Central memory CD8-positive, alpha-beta T cell (primary cell): Measurements from ENCODE around the gene TMEM25.

Source experiments
- ATAC-seq: fragments of 150-1000 bp; cut with Tn5 transposase; replicated peaks from 2 replicates; pipeline ENCODE4 v1.10.0; 2022; ENCODE audit warnings: mild to moderate bottlenecking, moderate FRiP score, moderate number of reproducible peaks; ENCODE audit not compliant: poor library complexity, severe bottlenecking; ENCODE audit errors: extremely low read depth
- DNase-seq, 2 donors: peaks; one replicate each; pipeline ENCODE4 v3.0.0; 2021; ENCODE audit warnings: low spot score in 2 of 2
- H3K27ac Mint-ChIP-seq: one replicate; pipeline ENCODE4 v1.8.0; 2022; ENCODE audit warnings: low read depth, mild to moderate bottlenecking, moderate library complexity, mixed read lengths
- H3K27me3 Mint-ChIP-seq: one replicate; pipeline ENCODE4 v1.8.0; 2022; ENCODE audit warnings: mixed read lengths
- H3K36me3 Mint-ChIP-seq: one replicate; pipeline ENCODE4 v1.8.0; 2022; ENCODE audit warnings: mild to moderate bottlenecking, moderate library complexity, mixed read lengths; ENCODE audit not compliant: insufficient read depth
- H3K4me1 Mint-ChIP-seq: one replicate; pipeline ENCODE4 v1.8.0; 2022; ENCODE audit warnings: mixed read lengths
- H3K4me3 Mint-ChIP-seq: one replicate; pipeline ENCODE4 v1.8.0; 2022; ENCODE audit warnings: mild to moderate bottlenecking, moderate library complexity, mixed read lengths
- H3K9me3 Mint-ChIP-seq: one replicate; pipeline ENCODE4 v1.8.0; 2022; ENCODE audit warnings: mixed read lengths

Gene TMEM25

GRCh38 chr11:118522571-118523072, 8.4 kb upstream of the TMEM25 start:
- DNase-seq = no peak
- Mint-ChIP-seq H3K27ac (no peak overlapping the region), H3K9me3 (no peaks in the 10 kb centered on the region), H3K4me3 (no peak overlapping the region), H3K4me1 (peaks cover 14% of the 10 kb centered on the region), H3K27me3 (no peaks in the 10 kb centered on the region), H3K36me3 (peaks cover 49% of the 10 kb centered on the region)
- ATAC-seq = no peak

- peaks cover 46% of the 10 kb centered on the region for H3K36me3 Mint-ChIP-seq
- H3K4me1 Mint-ChIP-seq = peaks cover 23% of the 10 kb centered on the region
- DNase-seq (no peak), ATAC-seq (no peak)
- no peak overlapping the region for H3K4me3 Mint-ChIP-seq
- H3K9me3 Mint-ChIP-seq = no peaks in the 10 kb centered on the region
- H3K27ac Mint-ChIP-seq = peak overlapping the region; percentile 0
- H3K27me3 Mint-ChIP-seq = no peaks in the 10 kb centered on the region
Observed at GRCh38 chr11:118524356-118524755, 6.6 kb upstream of the TMEM25 start.

DNA sequence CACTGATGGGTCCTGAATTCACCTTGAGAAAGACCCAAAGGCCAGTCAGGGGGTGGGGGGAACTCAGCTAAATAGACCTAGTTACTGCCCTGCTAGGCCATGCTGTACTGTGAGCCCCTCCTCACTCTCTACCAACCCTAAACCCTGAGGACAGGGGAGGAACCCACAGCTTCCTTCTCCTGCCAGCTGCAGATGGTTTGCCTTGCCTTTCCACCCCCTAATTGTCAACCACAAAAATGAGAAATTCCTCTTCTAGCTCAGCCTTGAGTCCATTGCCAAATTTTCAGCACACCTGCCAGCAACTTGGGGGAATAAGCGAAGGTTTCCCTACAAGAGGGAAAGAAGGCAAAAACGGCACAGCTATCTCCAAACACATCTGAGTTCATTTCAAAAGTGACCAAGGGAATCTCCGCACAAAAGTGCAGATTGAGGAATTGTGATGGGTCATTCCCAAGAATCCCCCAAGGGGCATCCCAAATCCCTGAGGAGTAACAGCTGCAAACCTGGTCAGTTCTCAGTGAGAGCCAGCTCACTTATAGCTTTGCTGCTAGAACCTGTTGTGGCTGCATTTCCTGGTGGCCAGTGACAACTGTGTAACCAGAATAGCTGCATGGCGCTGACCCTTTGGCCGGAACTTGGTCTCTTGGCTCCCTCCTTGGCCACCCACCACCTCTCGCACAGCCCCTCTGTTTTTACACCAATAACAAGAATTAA, 6.1 kb upstream of the TMEM25 start:
- DNase-seq = no peak
- H3K27ac Mint-ChIP-seq = peak overlapping the region; percentile 0
- peaks cover 41% of the 10 kb centered on the region for H3K36me3 Mint-ChIP-seq
- ATAC-seq = no peak
- no peaks in the 10 kb centered on the region for H3K9me3 Mint-ChIP-seq
- H3K4me3 Mint-ChIP-seq = no peak overlapping the region
- peaks cover 27% of the 10 kb centered on the region for H3K4me1 Mint-ChIP-seq
- H3K27me3 Mint-ChIP-seq = no peaks in the 10 kb centered on the region

DNA sequence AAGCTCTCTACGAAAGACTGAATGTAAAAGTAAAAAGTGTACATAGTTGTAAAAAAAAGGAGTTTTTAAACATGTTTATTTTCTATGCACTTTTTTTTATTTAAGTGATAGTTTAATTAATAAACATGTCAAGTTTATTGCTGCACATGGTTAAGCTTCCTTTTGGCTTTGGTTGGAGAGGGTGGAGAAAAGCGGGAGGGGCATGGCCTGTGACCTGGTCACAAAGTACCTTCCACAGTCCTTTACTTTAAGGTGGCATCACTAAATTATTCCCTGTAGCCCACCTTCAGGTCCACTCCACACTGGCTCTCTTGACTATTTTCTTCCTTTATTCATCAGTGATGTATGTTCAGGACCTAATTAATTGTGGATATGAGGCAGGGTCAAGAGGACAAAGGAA, 4.3 kb upstream of the TMEM25 start:
- Mint-ChIP-seq H3K9me3 (no peaks in the 10 kb centered on the region), H3K36me3 (peaks cover 24% of the 10 kb centered on the region), H3K4me1 (peaks cover 36% of the 10 kb centered on the region), H3K27ac (peak overlapping the region; percentile 30), H3K27me3 (no peaks in the 10 kb centered on the region), H3K4me3 (no peak overlapping the region)
- ATAC-seq (no peak), DNase-seq (no peak)

DNA sequence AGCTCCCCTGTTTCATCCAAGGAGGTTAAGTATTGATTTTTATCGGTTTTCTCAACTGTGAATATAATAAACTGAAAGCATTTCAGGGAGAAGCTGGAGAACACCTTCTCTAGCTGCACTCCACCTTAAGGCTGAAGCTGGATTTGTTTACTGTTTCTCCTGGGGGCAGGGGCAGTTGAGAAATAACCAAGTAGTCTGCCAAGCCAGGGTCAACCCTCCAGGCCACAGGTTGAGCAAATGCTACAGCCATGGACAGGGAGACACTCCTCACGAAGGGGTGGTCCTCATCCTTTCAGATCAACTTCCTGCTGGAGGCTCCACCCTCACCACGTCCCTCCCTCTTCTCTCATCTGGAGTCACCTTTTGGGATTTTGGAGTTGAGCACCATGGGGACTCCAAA, 3.9 kb upstream of the TMEM25 start, which contains the start of gene TTC36:
Gene TTC36 (plus strand): TSS at position 366 of the 400 bp plus-strand sequence. CDS start 21 bp downstream, at position 387.
- Mint-ChIP-seq H3K27ac (peak within 1 kb of the TSS; percentile 30), H3K4me3 (no peak within 1 kb of the TSS), H3K4me1 (peaks cover 39% of the 10 kb centered on the region), H3K36me3 (peaks cover 20% of the 10 kb centered on the region), H3K27me3 (no peaks in the 10 kb centered on the region), H3K9me3 (no peaks in the 10 kb centered on the region)
- DNase-seq (no peak), ATAC-seq (no peak)

DNA sequence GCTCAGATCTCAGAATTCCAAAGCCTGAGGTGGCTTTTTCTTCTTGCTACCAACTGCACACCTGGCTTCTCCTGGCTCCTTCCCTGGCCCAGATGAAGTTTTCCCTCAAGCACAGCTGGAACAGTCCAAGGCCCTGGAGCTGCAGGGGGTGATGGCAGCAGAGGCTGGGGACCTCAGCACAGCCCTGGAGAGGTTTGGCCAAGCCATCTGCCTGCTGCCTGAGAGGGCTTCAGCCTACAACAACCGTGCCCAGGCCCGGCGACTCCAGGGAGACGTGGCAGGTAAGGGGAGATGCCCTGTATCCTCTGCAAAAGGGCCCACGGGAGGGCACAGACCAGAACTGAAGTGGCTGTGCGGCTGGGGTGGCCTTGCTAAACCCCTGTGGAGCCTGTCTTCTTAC, 2.5 kb upstream of the TMEM25 start:
- no peak for ATAC-seq
- no peak overlapping the region for H3K27ac Mint-ChIP-seq
- no peak for DNase-seq
- H3K36me3 Mint-ChIP-seq = peaks cover 12% of the 10 kb centered on the region
- H3K27me3 Mint-ChIP-seq = no peaks in the 10 kb centered on the region
- no peak overlapping the region for H3K4me3 Mint-ChIP-seq
- H3K4me1 Mint-ChIP-seq = peaks cover 39% of the 10 kb centered on the region
- no peaks in the 10 kb centered on the region for H3K9me3 Mint-ChIP-seq

DNA sequence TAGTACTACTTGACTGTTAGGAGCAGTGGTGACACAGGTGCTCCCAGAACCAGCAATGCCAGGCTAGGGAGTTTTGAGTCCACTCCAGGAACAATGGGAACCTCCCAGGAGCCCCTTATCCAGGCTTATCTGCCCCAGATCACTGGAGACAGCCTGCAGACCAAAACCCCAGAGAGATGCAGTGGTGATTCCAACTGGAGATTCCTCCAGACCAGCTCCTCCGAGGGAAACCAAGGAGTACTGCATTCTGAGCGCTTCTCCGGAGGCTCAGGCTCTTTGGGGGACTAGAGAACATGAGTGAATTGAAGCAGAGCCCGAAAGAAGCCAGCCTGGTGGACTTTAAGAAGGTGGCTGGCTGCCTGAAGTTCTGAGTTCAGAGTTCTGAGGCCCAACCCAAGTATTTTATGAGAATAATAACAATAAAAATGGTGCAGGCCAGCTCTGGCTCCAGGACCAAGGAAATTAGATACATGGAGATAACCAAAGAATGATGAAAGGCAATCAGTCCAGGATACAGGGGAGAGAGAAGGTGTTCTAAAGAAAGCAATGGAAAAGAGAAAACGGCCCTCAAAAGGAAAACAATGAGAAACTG, 1.3 kb upstream of the TMEM25 start:
- Mint-ChIP-seq H3K9me3 (no peaks in the 10 kb centered on the region), H3K27me3 (no peaks in the 10 kb centered on the region), H3K36me3 (peaks cover 7% of the 10 kb centered on the region), H3K4me3 (peak overlapping the region; percentile 89), H3K4me1 (peaks cover 37% of the 10 kb centered on the region), H3K27ac (peak overlapping the region; percentile 85)
- ATAC-seq (no peak), DNase-seq (no peak)

- H3K4me1 Mint-ChIP-seq = peaks cover 33% of the 10 kb centered on the region
- peaks cover 7% of the 10 kb centered on the region for H3K36me3 Mint-ChIP-seq
- DNase-seq (no peak), ATAC-seq (no peak)
- H3K9me3 Mint-ChIP-seq = no peaks in the 10 kb centered on the region
- no peaks in the 10 kb centered on the region for H3K27me3 Mint-ChIP-seq
- H3K4me3 Mint-ChIP-seq = peak overlapping the region; percentile 89
- H3K27ac Mint-ChIP-seq = peak overlapping the region; percentile 85
Observed at GRCh38 chr11:118530180-118530682, 761 bp upstream of the TMEM25 start.

GRCh38 chr11:118531597-118532084, 649 bp downstream of the TMEM25 start:
- Mint-ChIP-seq H3K4me3 (peak overlapping the region; percentile 89), H3K9me3 (no peaks in the 10 kb centered on the region)

DNA sequence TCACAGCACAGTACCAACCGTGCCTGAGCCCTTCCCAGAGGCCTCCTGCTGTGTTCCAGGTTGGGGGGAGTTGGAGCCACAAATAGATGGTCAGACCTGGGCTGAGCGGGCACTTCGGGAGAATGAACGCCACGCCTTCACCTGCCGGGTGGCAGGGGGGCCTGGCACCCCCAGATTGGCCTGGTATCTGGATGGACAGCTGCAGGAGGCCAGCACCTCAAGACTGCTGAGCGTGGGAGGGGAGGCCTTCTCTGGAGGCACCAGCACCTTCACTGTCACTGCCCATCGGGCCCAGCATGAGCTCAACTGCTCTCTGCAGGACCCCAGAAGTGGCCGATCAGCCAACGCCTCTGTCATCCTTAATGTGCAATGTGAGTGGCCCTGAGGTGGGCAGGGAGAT, 1.1 kb downstream of the TMEM25 start:
- H3K27ac Mint-ChIP-seq = peak overlapping the region; percentile 35
- no peaks in the 10 kb centered on the region for H3K27me3 Mint-ChIP-seq
- H3K4me1 Mint-ChIP-seq = peaks cover 30% of the 10 kb centered on the region
- H3K4me3 Mint-ChIP-seq = peak overlapping the region; percentile 89
- ATAC-seq = no peak
- DNase-seq = no peak
- H3K9me3 Mint-ChIP-seq = no peaks in the 10 kb centered on the region
- peaks cover 7% of the 10 kb centered on the region for H3K36me3 Mint-ChIP-seq

More at GRCh38 chr11:118531597-118532084, 649 bp downstream of the TMEM25 start:
- no peak for DNase-seq
- ATAC-seq = peak; percentile 6
- H3K27ac Mint-ChIP-seq = peak overlapping the region; percentile 35
- H3K4me1 Mint-ChIP-seq = peaks cover 33% of the 10 kb centered on the region
- H3K27me3 Mint-ChIP-seq = no peaks in the 10 kb centered on the region
- peaks cover 7% of the 10 kb centered on the region for H3K36me3 Mint-ChIP-seq

- DNase-seq (no peak), ATAC-seq (no peak)
- H3K9me3 Mint-ChIP-seq = no peaks in the 10 kb centered on the region
- peak overlapping the region; percentile 89 for H3K4me3 Mint-ChIP-seq
- peaks cover 23% of the 10 kb centered on the region for H3K4me1 Mint-ChIP-seq
- peaks cover 3% of the 10 kb centered on the region for H3K36me3 Mint-ChIP-seq
- no peak overlapping the region for H3K27ac Mint-ChIP-seq
- no peaks in the 10 kb centered on the region for H3K27me3 Mint-ChIP-seq
Observed at GRCh38 chr11:118532852-118533768, 2.1 kb downstream of the TMEM25 start.
